CD14-positive monocyte (primary cell): ENCODE data around the gene STN1. TPM values are rescaled to one million over a fixed set of nuclear protein-coding genes. Genes with fewer than 3 reads are reported as not detected.

Experiments used
- DNase-seq, 3 donors: peaks; one replicate each; pipeline ENCODE4 v3.0.0-alpha.2; 2011 to 2022
- H2AFZ ChIP-seq: 2 replicates; pipeline ENCODE4 v1.6.0; 2012; ENCODE audit warnings: mild to moderate bottlenecking, low read depth, low read length, inconsistent platforms; ENCODE audit not compliant: insufficient read depth, poor library complexity, severe bottlenecking
- H3K27ac ChIP-seq, 2 donors: 1 replicate in 1 of 2; 2 replicates in 1 of 2; pipeline ENCODE4 v1.5.1; 2012 to 2013; ENCODE audit warnings: low read length in 2 of 2, control low read depth in 1 of 2, inconsistent platforms in 1 of 2, low read depth in 1 of 2, mild to moderate bottlenecking in 1 of 2
- H3K27me3 ChIP-seq, 2 donors: one replicate each; pipeline versions ENCODE4 v1.6.0 to v1.6.1; 2011 to 2013; ENCODE audit warnings: low read length in 2 of 2; ENCODE audit not compliant: control insufficient read depth in 2 of 2, insufficient read depth in 2 of 2
- H3K36me3 ChIP-seq, 2 donors: replicated peaks in 1 of 2; 1 replicate in 1 of 2; 2 replicates in 1 of 2; pipeline versions ENCODE4 v1.5.1 to v1.6.1; 2012 to 2013; ENCODE audit warnings: low read length in 2 of 2, control low read depth in 1 of 2, inconsistent platforms in 1 of 2, mild to moderate bottlenecking in 1 of 2; ENCODE audit not compliant: insufficient read depth in 2 of 2, control insufficient read depth in 1 of 2
- H3K4me1 ChIP-seq, 2 donors: 1 replicate in 1 of 2; 2 replicates in 1 of 2; pipeline versions ENCODE4 v1.5.1 to v1.6.1; 2012 to 2013; ENCODE audit warnings: low read length in 2 of 2, control low read depth in 1 of 2, inconsistent platforms in 1 of 2, mild to moderate bottlenecking in 1 of 2, moderate library complexity in 1 of 2; ENCODE audit not compliant: insufficient read depth in 2 of 2, control insufficient read depth in 1 of 2
- H3K4me2 ChIP-seq: replicated peaks from 2 replicates; pipeline ENCODE3; 2012; ENCODE audit warnings: low read length, moderate library complexity, mild to moderate bottlenecking; ENCODE audit not compliant: poor library complexity, severe bottlenecking; ENCODE audit errors: extremely low read depth
- H3K4me3 ChIP-seq, 3 experiments: fragments of 200-600 bp in 1 of 3; sonication (generic) in 1 of 3; replicated peaks in 1 of 3; 1 replicate in 2 of 3; 2 replicates in 1 of 3; pipeline ENCODE4 v1.5.1; 2011 to 2013; ENCODE audit warnings: low read length in 3 of 3, mild to moderate bottlenecking in 3 of 3, control low read depth in 2 of 3, low read depth in 2 of 3, inconsistent platforms in 1 of 3, moderate library complexity in 1 of 3
- H3K79me2 ChIP-seq: 2 replicates; pipeline ENCODE4 v1.6.0; 2012; ENCODE audit warnings: mild to moderate bottlenecking, control low read depth, inconsistent platforms, low read length, moderate library complexity; ENCODE audit not compliant: insufficient read depth
- H3K9ac ChIP-seq: 2 replicates; pipeline ENCODE4 v1.6.0; 2017; ENCODE audit warnings: low read length, mild to moderate bottlenecking; ENCODE audit not compliant: insufficient read depth, poor library complexity, severe bottlenecking
- H3K9me3 ChIP-seq, 2 donors: replicated peaks in 1 of 2; 1 replicate in 1 of 2; 2 replicates in 1 of 2; pipeline versions ENCODE4 v1.5.1 to v1.6.1; 2012 to 2013; ENCODE audit warnings: low read length in 2 of 2, control low read depth in 1 of 2; ENCODE audit not compliant: control insufficient read depth in 1 of 2, insufficient read depth in 1 of 2
- H4K20me1 ChIP-seq: 2 replicates; pipeline ENCODE4 v1.6.0; 2012; ENCODE audit warnings: mild to moderate bottlenecking, low read length, control low read depth, moderate library complexity; ENCODE audit not compliant: insufficient read depth
- H3K27ac Mint-ChIP-seq, 7 donors: one replicate each; pipeline ENCODE4 v1.8.0; 2020; ENCODE audit warnings: mild to moderate bottlenecking in 7 of 7, mixed read lengths in 7 of 7, moderate library complexity in 6 of 7, inconsistent platforms in 2 of 7
- H3K27me3 Mint-ChIP-seq, 3 donors: one replicate each; pipeline ENCODE4 v1.8.0; 2021 to 2022; ENCODE audit warnings: low read depth in 3 of 3, mild to moderate bottlenecking in 3 of 3, mixed read lengths in 3 of 3, moderate library complexity in 3 of 3, inconsistent platforms in 1 of 3
- H3K36me3 Mint-ChIP-seq, 2 donors: one replicate each; pipeline ENCODE4 v1.8.0; 2020; ENCODE audit warnings: mixed read lengths in 2 of 2, inconsistent platforms in 1 of 2, mild to moderate bottlenecking in 1 of 2
- H3K4me1 Mint-ChIP-seq: one replicate; pipeline ENCODE4 v1.8.0; 2020; ENCODE audit warnings: mild to moderate bottlenecking, mixed read lengths
- H3K4me3 Mint-ChIP-seq, 2 donors: one replicate each; pipeline ENCODE4 v1.8.0; 2020; ENCODE audit warnings: mild to moderate bottlenecking in 2 of 2, mixed read lengths in 2 of 2, moderate library complexity in 1 of 2
- H3K9me3 Mint-ChIP-seq, 7 donors: one replicate each; pipeline ENCODE4 v1.8.0; 2020 to 2022; ENCODE audit warnings: mixed read lengths in 7 of 7, mild to moderate bottlenecking in 6 of 7, moderate library complexity in 6 of 7, inconsistent platforms in 2 of 7
- WGBS: methylation state at CpG from one replicate; pipeline ENCODE4 v1.1.5; 2013; ENCODE audit warnings: missing lambda C conversion rate; ENCODE audit not compliant: insufficient coverage; 5-methylcytosine and 5-hydroxymethylcytosine counted together
- intact Hi-C, 2 donors: fragments of 100-400 bp; cut with micrococcal nuclease; formaldehyde crosslinking; loops; one replicate each; pipeline versions ENCODE4 v1.15.0 to v1.15.1; 2023
- polyA plus RNA-seq, 3 donors: library from polyadenylated mRNA; depleted of rRNA in 1 of 3; unstranded in 2 of 3; stranded (reverse) in 1 of 3; fragments of 300-500 nt in 2 of 3; fragments of >200 nt in 1 of 3; fragmentation: Illumina TruSeq in 2 of 3; gene quantifications; 1 replicate in 2 of 3; 2 replicates in 1 of 3; pipeline ENCODE4 v1.2.3, GENCODE V29; 2012 to 2021
- TF ChIP-seq, protein P1 (sequence below): fragments of 200-600 bp; IDR thresholded peaks from one replicate; pipeline ENCODE4 v1.8.0; 2022; ENCODE audit warnings: antibody characterized with exemption, mild to moderate bottlenecking

STN1 gene
- polyA plus RNA-seq, 3 donors: 19.3 to 37.4 (median 35.9) TPM

- Histone ChIP-seq H3K27ac (no peak overlapping the region), H3K4me3 (no peak overlapping the region), H3K27me3 (peaks cover 20 to 22% of the 10 kb centered on the region in 2 donors), H3K9me3 (peaks cover 0 to 14% of the 10 kb centered on the region in 2 donors), H2AFZ (no peak overlapping the region), H4K20me1 (no peaks in the 10 kb centered on the region), H3K79me2 (no peaks in the 10 kb centered on the region), H3K9ac (no peak overlapping the region), H3K36me3 (no peaks in the 10 kb centered on the region), H3K4me1 (peaks cover 56 to 59% of the 10 kb centered on the region in 2 donors), H3K4me2 (peak overlapping the region; percentile 30)
- H3K36me3 Mint-ChIP-seq: peaks cover 0 to 2% of the 10 kb centered on the region in 2 donors
- peak overlapping the region in 3 of 7 donors; percentile 13 to 39 (median 15) for H3K27ac Mint-ChIP-seq
- intact Hi-C loops: no loop called here
- peak in 1 of 3 donors; percentile 60 for DNase-seq
- H3K27me3 Mint-ChIP-seq: peaks cover 19 to 41% (median 24%) of the 10 kb centered on the region in 3 donors
- peak overlapping the region in 1 of 2 donors; percentile 40 for H3K4me3 Mint-ChIP-seq
- TF ChIP-seq, protein P1, sequence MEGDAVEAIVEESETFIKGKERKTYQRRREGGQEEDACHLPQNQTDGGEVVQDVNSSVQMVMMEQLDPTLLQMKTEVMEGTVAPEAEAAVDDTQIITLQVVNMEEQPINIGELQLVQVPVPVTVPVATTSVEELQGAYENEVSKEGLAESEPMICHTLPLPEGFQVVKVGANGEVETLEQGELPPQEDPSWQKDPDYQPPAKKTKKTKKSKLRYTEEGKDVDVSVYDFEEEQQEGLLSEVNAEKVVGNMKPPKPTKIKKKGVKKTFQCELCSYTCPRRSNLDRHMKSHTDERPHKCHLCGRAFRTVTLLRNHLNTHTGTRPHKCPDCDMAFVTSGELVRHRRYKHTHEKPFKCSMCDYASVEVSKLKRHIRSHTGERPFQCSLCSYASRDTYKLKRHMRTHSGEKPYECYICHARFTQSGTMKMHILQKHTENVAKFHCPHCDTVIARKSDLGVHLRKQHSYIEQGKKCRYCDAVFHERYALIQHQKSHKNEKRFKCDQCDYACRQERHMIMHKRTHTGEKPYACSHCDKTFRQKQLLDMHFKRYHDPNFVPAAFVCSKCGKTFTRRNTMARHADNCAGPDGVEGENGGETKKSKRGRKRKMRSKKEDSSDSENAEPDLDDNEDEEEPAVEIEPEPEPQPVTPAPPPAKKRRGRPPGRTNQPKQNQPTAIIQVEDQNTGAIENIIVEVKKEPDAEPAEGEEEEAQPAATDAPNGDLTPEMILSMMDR: no peak
- peaks cover 0 to 6% (median 3%) of the 10 kb centered on the region in 7 donors for H3K9me3 Mint-ChIP-seq
- no CpG with 5 or more reads among the region's 3 CpGs for WGBS
- H3K4me1 Mint-ChIP-seq: peaks cover 47% of the 10 kb centered on the region
These were observed 67.5 kb downstream of the STN1 start for GRCh38 chr10:103850572-103850895.

DNA sequence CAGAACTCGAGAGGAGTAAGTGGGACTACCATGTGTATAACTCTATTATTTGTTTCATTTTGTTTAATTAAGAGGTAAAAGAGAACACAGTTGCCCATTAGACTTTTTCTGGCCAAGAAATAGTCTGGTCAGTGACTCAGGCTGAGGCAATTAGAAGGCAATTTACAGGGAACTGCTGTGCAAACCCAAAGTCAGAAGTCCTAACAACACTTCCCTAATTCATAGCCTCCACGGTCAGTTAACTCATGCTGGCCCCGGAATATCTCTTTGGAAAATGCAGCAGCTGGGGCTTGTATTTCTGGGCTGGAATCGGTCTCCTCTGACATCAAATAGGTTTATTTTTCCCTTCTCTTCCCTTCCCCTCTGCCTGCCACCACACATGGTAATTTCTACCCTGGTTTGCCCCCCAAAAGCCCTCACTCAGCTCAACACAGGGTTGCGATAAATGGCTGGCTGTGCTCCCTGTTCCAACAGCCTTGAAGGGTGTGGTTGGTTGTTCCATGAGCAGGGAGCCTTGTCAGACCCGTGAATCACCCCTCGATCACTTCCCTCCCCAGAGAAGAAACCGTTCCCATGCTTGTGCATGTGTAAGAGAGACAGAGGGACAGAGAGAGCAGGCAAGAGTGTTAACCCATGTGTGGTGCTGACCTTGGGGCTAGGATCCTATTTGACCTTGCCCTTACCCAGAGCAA is 68.0 kb downstream of the STN1 start:
- Mint-ChIP-seq H3K36me3 (peaks cover 0 to 2% of the 10 kb centered on the region in 2 donors), H3K4me3 (peak overlapping the region in 1 of 2 donors; percentile 40), H3K27me3 (peaks cover 18 to 40% (median 23%) of the 10 kb centered on the region in 3 donors), H3K4me1 (peaks cover 50% of the 10 kb centered on the region), H3K27ac (peak overlapping the region in 5 of 7 donors; percentile 13 to 73 (median 39)), H3K9me3 (peaks cover 0 to 6% (median 3%) of the 10 kb centered on the region in 7 donors)
- H3K27ac ChIP-seq: no peak overlapping the region
- H3K27me3 ChIP-seq: peaks cover 19 to 21% of the 10 kb centered on the region in 2 donors
- TF ChIP-seq, protein P1: no peak
- no peaks in the 10 kb centered on the region for H3K36me3 ChIP-seq
- no peaks in the 10 kb centered on the region for H3K79me2 ChIP-seq
- DNase-seq: peak; percentile 20 to 72 (median 35)
- intact Hi-C loops: no loop called here
- H3K4me3 ChIP-seq: no peak overlapping the region
- H3K9ac ChIP-seq: no peak overlapping the region
- H2AFZ ChIP-seq: no peak overlapping the region
- no peaks in the 10 kb centered on the region for H4K20me1 ChIP-seq
- 43% methylated on average over 3 of the region's 8 CpGs for WGBS
- H3K4me2 ChIP-seq: peak overlapping the region; percentile 30
- H3K9me3 ChIP-seq: peaks cover 0 to 14% of the 10 kb centered on the region in 2 donors
- H3K4me1 ChIP-seq: peaks cover 54 to 59% of the 10 kb centered on the region in 2 donors
